Myometrial cell (primary cell): Measurements from ENCODE around the gene SAMD1. TPM values are rescaled to one million over a fixed set of nuclear protein-coding genes. Genes with fewer than 3 reads are reported as not detected.

Experiments used
- total RNA-seq: library from RNA; depleted of rRNA; stranded (reverse); fragments of >200 nt; gene quantifications from 2 replicates; pipeline ENCODE4 v1.2.3, GENCODE V29; 2015

The SAMD1 gene
- total RNA-seq, result 25.9 and 70.1 TPM in 2 replicates

GRCh38 chr19:14090509-14091080 lies at the start of gene SAMD1:
Gene SAMD1, minus strand, starts transcription at chr19:14090751.

GRCh38 chr19:14136509-14137281 lies 46.1 kb upstream of the SAMD1 start, which contains the start of gene ASF1B:
Gene ASF1B, minus strand, starts transcription at chr19:14136589. Its CDS starts 133 bp downstream, at chr19:14136456.

DNA sequence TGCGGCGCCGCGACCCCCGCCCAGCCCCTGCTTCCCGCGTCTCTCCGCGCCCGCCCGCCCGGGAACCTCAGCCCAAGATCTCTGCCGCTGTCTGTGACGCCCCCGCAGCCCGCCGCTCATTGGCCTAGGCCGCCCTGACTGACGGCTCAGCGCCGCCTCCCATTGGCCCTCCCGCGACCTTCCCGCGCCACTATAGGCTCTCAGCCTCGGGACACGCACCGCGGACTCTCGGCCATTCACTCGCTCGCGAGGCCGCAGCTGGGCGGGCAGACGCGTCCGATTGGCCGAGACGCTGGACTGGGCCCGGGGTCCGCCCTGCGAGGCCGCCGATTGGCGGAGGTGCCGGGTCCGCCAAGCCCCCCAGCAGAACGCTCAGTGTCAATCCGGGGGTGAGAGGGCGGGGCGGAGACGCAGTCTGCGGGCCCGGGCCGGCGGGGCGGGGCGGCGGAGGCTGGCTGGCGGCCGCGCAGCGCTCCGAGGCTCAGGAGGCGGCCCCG lies 27.2 kb upstream of the SAMD1 start, which contains the start of gene PRKACA:
PRKACA (minus strand) TSS at position 95 of the 497 bp plus-strand sequence. CDS start 215 bp downstream, outside the sequence.

DNA sequence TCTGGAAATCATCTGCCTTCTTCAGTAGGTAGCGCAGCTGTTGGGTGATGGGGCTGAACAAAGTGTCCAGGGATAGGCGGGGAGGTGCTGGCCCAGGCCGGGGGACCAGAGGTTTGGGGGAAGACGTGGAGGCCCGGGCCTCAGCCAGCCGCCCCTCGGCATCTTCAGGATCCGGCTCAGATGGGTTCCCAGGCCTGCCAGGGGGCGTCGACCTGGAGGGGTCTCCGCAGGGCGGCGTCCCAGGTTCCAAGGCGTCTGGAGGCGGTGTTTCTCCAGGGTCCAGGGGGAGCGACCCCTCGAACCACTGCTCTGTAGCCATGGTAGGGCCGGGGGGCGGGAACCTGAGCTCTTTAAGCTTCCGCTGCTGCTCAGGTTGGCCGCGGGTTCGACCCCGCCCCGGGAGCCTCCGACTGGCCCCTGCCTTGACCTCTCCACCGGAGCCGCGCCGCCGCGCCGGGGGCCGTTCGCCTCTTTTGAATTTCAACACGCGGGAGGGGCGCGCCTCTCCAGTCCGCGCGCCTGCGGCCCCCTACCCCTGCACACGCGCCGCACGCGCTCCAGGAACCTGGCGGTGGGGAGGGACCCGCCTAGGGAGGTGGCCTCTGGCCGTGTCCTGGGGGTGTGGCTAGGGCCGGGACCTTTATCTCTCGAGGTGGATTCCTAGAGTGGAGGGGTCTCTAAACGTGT lies 5.1 kb downstream of the SAMD1 start, which contains the start of gene C19orf67:
C19orf67 (minus strand) TSS at position 475 of the 687 bp plus-strand sequence; CDS start at position 319, 156 bp downstream.

GRCh38 chr19:14072535-14073260 lies 17.9 kb downstream of the SAMD1 start, which contains the start of gene MISP3:
Gene MISP3, plus strand, starts transcription at chr19:14072786. Its CDS starts 524 bp downstream, at chr19:14073310.

DNA sequence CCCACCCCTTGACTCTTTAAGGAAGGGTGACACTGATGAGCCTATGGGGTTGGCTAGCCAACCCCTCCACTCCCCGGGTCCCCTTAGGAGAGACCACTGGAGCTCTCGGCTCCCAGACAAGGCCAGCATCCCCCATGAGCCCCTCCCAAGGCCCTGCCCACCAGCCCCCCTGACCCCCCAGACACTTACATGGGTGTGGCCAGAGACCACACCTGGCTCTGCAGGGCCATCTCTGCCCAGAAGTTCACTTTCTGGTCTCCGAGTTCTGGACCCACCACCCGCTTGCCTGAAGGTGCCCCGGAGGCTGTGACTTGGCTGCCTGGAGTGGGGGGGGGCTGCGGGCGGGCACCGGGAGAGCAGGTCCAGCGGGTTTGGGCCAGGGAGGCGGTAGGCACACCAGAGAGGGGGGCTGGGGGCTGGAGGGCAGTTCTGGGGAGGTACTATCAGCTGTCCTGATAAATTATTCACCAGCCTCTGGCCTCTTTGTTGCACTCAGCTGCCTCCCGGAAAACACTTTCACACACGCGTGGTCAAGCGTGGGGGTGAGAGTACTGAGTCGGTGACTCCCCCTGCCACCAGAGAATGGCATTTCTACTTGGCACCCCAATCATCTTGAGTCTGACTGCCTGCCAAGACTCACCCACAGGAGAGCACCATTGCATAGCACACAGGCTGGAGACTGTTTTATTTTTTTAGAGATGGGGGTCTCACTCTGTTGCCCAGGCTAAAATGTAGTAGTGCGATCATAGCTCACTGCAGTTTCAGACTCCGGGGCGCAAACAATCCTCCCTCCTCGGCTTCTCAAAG lies 28.6 kb downstream of the SAMD1 start, which contains the start of gene PALM3:
PALM3 (minus strand) TSS at position 326 of the 807 bp plus-strand sequence; CDS start at position 230, 96 bp downstream.

Other genes with a start within 250 kb of the SAMD1 start
- not detected in 2 replicates for gene NANOS3, start 213.6 kb downstream of the SAMD1 start, total RNA-seq
- under 0.01 TPM in 1 of 2 replicates, not detected in the other for gene BRME1, start 184.6 kb downstream of the SAMD1 start, total RNA-seq
- gene CC2D1A, start 184.6 kb downstream of the SAMD1 start, total RNA-seq, result 24.1 and 37.2 TPM in 2 replicates
- 0.29 and 8.9 TPM in 2 replicates for gene PODNL1, start 152.3 kb downstream of the SAMD1 start, total RNA-seq
- gene DCAF15, start 138.2 kb downstream of the SAMD1 start, total RNA-seq, result 20.7 and 34.3 TPM in 2 replicates
- gene RFX1, start 84.4 kb downstream of the SAMD1 start, total RNA-seq, result 3.7 and 6.7 TPM in 2 replicates
- gene RLN3, start 62.6 kb downstream of the SAMD1 start, total RNA-seq, result not detected in 2 replicates
- gene IL27RA, start 59.0 kb downstream of the SAMD1 start, total RNA-seq, result 14.4 and 15.3 TPM in 2 replicates
- not detected in 2 replicates for gene PALM3, start 28.7 kb downstream of the SAMD1 start, total RNA-seq
- gene MISP3, start 18.0 kb downstream of the SAMD1 start, total RNA-seq, result 0.29 and 0.35 TPM in 2 replicates
- not detected in 2 replicates for gene C19orf67, start 5.0 kb downstream of the SAMD1 start, total RNA-seq
- 89.7 and 93.2 TPM in 2 replicates for gene PRKACA, start 27.0 kb upstream of the SAMD1 start, total RNA-seq
- gene ASF1B, start 45.8 kb upstream of the SAMD1 start, total RNA-seq, result 37.4 and 40.9 TPM in 2 replicates
- 2.6 and 7.8 TPM in 2 replicates for gene ADGRL1, start 115.4 kb upstream of the SAMD1 start, total RNA-seq